NCI-H82 treated with DMSO at 0.1 percent for 48 hours (cell line): ENCODE results near the gene ABCB6.

ENCODE experiments used
- DNase-seq: peaks from one replicate; lab custom pipeline; 2025; ENCODE audit not compliant: unreplicated experiment; lab: John Stamatoyannopoulos, UW

ABCB6 gene

DNA sequence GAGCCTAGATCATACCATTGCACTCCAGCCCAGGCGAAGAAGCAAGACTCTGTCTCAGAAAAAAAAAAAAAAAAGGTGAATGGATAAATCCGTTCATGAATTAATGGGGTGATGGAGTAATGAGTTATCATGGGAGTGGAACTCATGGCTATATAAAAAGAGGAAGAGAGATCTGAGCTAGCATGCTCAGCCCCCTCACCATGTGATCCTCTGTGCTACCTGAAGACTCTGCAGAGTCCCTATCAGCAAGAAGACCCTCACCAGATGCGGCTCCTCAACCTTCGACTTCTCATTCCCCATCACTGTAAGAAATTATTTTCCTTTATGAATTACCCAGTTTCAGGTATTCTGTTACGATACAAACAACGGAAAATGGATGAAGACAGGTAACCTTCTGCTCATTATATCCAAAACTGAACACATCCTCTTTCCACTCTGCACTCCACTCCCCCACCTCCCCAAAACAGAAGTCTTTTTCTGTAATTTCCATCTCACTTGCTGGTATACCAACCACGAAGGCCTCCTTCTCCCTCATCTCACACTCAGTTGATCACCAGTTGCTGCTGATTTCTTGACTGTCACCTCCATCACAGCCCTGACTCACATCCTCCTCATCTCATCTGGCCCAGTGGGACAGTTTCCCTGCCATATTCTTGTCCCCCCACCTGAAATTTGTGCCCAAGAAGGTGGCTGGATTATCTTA lies 31.9 kb downstream of the ABCB6 start:
- no peak for DNase-seq

DNA sequence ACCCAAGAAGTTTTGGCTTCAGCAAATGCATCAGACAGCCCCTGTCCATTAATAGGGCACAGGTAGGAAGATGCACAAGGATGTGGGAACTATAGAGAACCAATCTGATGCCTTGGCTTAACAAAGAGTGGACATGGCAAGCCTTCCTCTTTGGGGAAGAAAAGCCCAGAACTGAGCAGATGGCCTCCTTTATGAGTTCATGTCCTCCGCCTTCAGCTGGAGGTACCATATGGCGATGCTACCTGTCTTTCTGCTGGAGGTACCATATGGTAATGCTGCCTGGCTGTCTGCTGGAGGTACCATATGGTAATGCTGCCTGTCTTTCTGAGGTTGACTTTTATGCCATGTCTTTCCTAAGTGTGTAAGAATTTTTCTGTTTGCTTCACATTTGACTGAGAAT lies 34.6 kb downstream of the ABCB6 start:
- DNase-seq, result peak; percentile 73

DNA sequence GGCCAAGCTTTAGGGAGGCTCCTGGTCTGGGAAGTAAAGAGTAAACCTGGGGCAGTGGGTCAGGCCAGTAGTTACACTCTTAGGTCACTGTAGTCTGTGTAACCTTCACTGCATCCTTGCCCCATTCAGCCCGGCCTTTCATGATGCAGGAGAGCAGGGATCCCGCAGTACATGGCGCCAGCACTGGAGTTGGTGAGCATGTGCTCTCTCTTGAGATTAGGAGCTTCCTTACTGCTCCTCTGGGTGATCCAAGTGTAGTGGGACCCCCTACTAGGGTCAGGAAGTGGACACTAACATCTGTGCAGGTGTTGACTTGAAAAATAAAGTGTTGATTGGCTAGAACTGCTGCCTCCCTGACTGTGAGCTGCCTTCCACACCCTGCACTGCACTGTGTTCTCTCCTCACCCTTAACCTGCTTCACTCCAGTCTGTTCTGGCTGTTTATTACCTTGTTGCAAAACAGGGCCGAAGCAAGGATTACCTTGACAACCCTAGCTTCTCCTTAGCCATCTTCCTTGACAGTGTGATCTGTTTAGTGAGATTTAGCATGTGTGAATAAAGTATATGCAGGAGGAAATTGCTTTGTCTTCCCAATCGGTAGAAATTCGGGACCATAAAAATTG lies 35.5 kb downstream of the ABCB6 start:
- DNase-seq, result no peak

DNA sequence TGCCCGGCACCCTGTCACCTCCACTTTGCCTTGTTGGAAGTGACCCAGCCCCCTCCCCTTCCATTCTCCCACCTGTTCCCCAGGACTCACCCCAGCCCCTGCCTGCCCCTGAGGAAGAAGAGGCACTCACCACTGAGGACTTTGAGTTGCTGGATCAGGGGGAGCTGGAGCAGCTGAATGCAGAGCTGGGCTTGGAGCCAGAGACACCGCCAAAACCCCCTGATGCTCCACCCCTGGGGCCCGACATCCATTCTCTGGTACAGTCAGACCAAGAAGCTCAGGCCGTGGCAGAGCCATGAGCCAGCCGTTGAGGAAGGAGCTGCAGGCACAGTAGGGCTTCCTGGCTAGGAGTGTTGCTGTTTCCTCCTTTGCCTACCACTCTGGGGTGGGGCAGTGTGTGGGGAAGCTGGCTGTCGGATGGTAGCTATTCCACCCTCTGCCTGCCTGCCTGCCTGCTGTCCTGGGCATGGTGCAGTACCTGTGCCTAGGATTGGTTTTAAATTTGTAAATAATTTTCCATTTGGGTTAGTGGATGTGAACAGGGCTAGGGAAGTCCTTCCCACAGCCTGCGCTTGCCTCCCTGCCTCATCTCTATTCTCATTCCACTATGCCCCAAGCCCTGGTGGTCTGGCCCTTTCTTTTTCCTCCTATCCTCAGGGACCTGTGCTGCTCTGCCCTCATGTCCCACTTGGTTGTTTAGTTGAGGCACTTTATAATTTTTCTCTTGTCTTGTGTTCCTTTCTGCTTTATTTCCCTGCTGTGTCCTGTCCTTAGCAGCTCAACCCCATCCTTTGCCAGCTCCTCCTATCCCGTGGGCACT lies 36.2 kb downstream of the ABCB6 start:
- DNase-seq, result no peak

DNA sequence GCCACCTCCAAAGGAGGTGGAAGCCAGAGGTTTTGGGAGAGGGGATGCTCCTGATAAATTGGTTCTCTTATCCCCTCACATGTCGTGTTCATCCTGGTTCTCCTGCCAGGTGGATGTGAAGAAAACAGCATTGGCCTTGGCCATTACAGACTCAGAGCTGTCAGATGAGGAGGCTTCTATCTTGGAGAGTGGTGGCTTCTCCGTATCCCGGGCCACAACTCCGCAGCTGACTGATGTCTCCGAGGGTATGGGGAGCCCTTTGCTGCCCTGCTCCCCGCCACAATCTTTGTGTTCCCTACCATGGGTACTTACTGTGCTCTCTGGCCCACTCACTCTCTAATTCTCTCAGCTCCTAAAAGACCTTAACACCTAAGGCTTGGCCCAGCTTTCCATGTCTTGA lies 37.2 kb downstream of the ABCB6 start:
- no peak for DNase-seq

DNA sequence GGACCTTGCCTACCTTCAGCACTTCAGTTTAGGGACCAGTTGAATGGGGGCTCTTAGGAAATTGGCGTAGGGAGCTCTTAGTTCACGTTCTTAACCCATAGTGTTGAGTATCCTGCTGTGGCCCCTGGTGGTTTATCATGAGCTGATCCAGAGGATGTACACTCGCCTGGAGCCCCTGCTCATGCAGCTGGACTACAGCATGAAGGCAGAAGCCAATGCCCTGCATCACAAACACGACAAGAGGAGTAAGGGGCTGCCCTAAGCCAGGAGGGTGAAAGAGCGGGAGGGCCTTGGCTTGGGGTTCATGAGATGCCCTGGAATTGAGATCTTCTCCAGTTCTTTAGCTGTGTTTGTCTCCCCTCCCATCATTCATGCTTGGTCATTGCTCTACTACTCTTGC lies 37.8 kb downstream of the ABCB6 start:
- DNase-seq, result no peak

DNA sequence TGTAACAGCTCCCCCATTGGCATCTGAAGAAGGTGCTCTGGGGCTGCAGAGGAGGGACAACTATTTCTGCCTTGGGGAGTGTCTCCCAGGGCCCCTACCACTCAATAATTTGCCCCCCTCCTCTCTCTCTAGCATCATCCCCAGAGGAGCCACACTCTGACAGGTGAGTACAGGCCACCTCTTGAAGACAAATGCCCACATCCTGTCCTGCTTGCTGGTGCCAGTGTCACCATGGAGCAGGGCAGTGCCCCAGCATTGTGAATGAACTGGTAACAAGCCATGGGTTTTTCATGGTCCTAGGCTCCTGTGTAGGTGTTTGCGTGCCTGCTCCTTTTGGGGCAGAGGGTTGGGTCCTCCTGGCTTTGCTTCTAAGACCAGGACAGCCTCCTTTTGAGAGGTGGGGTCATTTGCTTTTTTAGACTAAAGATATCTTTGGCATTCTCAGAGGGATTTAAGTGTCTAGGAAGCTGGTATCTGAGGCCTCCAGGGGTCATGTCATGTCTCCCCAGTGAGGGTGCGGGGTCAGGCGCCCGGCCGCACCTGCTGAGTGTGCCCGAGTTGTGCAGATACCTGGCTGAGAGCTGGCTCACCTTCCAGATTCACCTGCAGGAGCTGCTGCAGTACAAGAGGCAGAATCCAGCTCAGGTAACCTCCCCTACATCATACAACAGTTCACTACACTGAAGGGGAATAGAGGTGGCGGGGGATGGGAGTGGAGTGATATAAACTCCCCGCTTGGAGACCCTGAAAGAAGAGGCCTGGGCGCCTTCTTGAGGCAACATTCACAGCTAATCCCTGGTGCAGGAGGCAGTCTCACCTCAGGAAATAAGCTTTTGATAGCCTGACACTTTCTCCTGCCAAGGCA lies 38.9 kb downstream of the ABCB6 start:
- no peak for DNase-seq

DNA sequence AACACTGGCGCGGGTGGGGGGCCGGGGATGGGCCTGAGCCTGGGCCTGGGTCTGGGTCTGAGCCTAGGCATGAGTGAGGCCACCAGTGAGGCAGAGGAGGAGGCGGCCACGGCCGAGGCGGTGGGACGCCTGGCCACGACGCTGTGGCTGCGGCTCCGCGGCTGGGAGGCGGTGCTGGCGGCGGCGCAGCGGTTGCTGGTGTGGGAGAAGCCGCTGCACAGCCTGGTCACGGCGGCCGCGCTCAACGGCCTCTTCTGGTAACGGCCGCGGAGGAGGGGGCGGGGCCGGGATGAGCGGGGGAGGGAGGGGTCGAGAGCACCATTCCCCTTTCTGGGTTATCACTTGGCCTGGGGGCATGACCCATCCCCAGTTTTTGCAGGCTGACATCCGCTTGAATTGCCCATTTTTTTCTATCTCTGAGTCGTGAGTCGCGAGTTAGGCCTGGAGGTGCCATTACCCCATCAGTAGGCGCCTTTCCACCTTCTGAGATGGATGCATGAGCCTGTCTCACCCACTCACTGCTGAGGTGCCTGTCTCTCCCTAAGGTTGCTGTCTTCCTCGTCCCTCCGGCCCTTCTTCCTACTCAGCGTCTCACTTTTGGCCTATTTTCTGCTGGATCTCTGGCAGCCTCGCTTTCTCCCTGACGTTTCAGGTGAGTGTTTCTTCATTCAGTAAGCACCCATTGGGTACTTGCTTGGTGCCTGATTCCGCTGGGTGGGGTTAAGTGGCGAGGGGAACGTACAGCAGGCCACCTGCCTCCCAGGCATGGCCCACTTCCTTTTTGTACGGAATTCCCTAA lies 40.2 kb downstream of the ABCB6 start:
- no peak for DNase-seq

DNA sequence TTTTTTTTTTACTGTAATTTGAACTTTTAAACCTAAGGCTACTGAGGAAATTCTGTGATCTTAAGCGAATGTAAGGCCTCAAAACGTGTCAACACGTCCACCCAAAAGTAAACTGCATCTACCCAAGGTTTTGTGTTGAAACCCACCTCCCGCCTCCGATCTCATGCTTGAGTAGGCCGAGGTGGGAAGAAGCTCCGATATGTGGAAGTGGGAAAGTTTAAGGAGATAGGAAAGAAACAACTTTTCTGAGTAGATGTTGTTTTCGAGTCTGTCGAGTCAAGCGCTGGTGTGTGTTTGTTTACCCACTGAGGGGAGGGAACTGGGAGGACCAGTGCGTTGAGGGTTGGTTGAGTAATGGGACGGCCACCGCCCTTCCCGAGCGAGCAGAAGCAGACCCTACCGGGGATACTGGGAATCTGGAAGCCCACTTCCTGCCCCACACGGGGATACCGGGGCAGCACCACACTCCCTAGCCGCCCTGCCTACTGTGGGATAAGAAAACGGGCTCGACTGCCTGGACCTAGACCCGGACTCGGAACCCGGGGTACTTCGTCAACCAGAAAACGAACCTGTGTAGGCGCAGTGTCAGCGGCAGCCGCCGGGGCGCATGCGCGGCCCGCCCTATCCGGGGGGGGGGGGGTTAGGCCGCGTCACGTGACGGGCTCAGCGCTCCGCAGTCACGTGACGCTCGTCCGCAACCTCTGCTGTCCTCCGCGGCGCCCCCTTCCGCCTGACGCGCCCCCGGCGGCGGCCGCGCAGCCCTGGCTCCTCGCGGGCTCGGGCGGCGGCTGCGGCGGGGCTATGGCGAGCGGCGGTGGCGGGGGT lies 41.0 kb downstream of the ABCB6 start, which contains the start of gene RETREG2:
Gene RETREG2 (plus strand): TSS at position 724 of the 825 bp plus-strand sequence. CDS start 78 bp downstream, at position 802.
- DNase-seq, result peak; percentile 77

DNA sequence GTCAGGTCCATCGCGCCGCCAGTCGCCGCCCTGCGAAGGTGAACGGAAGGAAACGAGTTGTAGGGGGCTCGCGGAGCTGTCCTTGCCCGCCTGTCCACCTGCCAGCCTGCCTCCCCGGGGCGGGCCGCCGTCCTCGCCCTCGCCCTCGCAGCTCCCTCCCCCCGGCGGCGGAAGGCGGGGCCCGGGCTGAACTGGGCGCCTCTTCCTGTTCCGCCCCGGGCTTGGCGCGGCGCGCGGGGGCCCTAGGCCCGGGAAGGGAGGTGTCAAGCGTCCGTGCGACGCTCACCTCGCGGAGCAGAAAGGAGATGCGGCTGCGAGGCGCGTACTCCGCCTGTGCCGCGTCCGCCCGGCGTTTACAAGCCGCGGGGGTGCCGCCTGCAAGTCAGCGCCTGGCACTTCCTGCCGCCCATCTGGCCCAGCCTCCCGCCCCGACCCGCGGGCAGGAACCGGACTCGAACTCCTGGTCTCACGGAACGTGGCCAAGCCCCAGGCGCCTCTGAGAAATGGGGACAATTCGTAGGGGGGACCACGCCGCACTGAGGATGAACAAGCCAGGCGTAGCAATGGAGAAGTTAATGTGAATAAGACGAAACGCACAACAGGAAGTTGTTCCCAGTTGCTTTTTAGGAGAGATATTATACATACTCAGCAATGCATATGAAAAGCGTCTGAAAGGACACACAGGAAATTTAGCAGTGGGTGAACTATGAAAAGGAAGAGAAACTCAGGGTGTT lies 41.8 kb downstream of the ABCB6 start, which contains the start of gene CNPPD1:
Gene CNPPD1 (minus strand): TSS at position 108 of the 734 bp plus-strand sequence. CDS start 97 bp downstream, at position 11.
- DNase-seq, result peak; percentile 57

DNA sequence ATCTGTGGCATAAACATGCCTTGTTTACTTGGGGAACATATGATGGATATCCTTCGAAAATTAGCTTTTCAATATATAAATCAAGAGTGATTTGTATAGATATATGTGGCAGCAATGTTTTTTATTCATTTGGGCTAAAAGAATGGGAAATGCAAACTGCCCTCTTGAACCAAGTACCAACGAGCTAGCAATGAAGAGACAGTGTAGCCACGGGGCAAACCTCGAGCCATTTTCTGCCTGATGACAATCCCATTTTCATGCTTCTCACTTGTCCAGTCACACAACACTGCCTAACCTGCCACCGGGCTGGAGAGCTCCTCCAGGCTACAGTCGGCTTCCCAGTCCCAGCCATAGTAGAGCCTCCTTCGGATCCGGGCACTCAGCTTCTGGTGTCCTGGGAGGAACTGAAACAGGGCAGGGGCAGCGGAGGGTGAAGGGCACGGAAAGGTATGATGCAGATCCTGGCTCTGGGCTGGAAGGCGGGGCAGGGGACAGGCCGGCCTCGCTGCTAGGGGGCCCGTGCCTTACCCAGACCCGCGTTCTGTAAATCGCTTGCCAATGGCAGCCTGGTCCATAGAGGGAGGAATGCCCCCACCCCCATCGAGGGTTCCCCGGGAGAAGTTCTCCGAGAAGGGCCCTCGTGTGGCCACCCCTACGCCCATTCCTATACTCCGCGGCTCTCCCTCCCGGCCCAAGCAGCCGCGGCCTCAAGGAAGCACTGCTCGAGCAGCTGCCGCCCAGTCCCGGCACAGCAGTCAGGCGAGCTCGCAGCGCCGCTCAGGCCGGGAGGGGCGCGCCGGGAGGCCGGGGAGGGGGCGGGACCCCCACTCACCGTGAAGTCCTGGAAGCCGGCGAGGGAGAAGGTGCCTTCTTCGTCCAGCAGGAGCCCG lies 42.6 kb downstream of the ABCB6 start:
- DNase-seq, result no peak

DNA sequence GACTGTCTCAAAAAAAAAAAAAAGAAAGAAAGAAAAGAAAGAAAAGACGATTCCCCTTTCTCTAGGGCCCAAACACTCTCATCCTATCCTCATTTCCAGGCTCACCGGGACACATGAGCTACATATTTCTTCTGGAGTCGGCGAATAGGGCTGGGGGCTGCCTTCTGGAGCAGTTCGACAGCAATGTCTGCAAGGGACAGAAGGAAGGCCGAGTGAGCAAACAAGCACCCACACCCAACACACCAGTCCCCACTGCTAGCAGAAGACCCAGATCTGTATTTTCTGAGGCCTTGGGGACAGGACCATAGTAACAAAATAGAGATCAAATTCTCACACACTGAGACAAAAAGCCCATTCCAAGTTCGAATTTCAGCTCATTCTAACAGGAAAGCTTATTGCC lies 43.3 kb downstream of the ABCB6 start:
- no peak for DNase-seq

DNA sequence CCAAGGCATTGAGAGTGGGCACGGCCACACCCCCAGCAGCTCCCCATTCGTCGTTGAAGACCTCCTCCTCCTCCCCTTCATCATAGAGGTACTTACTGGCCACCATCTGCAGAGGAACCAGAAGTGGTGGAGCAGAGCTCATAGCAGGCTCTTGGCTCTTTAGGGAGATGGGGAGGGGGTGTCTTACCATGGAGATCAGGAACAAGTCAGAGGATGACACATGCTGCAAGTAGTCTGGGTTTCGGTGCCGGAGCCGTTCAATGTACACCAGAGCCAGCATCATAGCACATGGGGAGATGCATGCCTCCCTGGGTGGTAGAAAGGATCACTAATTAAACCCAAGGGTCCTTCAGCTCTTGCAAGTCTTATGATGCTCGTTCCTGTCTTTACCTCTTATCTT lies 44.0 kb downstream of the ABCB6 start:
- DNase-seq, result no peak

DNA sequence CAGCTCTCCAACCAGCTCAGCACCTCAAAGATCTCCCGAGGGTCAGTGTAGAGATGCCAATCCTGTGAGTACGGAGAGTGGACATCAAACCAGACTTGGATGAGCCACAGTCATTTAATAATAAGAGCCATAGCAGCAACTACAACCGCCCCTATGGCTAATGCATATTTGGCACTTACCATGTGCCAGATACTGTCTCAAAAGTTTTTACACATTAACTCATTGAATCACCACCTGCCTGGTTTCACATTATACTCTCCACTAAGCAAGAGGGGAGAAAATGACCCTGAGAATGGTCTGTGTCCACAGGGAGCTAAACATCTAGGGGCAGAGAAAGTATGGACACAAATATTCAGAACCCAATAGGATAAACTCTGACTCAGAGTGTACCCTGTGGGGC lies 44.6 kb downstream of the ABCB6 start:
- no peak for DNase-seq

DNA sequence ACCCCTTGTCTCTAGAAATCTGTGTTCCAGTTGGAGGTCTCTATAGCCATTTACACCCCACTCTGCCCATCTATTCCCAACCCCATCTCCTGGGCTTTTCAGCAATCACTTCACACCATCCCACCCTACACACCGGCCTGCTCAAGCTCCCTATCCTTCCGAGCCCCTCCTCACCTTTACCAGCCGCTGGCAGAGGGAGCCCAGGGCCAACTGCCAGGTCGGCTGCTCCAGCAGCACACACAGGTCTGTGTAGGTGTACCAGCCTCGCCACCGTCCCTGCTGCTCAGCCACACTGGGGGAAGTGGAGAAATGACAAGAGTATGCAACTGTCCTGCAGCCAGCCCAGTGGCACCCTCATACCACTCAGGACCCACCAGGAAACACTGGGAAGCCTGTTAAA lies 45.6 kb downstream of the ABCB6 start:
- no peak for DNase-seq

DNA sequence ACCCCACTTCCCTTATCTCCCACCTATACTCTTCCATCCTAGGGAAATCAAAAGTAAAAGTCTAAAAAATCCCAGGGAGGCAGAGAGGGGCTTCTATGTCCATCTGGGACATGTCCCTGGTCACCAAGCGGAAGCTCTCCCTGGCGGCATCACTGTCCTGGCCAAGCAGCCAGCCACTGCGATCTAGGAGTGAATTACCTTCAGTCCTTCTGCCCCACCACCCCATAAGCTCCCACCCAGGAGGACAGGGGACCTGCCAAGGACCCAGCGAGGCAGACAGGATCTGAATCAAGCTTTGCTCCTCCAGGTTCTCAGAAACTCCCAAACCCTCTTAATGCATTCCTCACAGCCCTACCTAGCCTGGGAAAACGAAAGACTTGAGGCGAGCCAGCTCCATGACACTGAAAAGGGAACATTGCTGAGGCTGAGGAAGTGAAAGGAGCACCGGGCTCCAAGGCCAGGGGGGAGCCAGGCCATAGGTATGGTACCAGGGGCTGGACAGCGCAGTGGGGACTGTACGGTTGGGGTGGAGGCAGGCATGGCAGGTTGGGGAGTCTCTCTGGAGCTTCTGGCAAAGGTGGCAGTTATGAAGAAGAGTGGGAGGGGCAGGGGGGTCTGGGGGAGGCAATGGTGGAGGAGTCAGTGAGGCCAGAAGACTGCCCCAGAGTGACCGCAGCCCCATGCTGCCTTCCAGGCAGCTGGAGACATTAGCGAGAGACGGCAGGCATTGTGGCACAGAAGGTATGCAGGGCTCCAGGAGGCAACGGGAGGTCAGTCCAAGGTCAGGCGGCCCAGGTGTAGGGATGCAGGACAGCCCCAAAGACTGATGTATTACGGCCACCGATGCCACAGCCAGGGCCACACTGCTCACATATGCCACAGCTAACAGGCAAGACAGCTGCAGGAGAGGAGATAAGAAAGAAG lies 46.3 kb downstream of the ABCB6 start:
- no peak for DNase-seq
